ENCODE measurements around the gene PXMP2.

GRCh38 chr12:132689227-132689626 is 1.8 kb downstream of the PXMP2 start:
- TF ChIP-seq CTCF (IDR thresholded peaks at IDR 0.05): no peak
- no peak for TF ChIP-seq POLR2A (IDR thresholded peaks at IDR 0.05)

All from heart left ventricle (tissue), 13 donors.